Measurements from ENCODE around the gene TSC22D1. TPM values are rescaled to one million over a fixed set of nuclear protein-coding genes. Genes with fewer than 3 reads are reported as not detected.

The TSC22D1 gene
- total and polyA plus RNA-seq, 12 donors, result 28.5 to 113 (median 59.8) TPM

- DNase-seq, result no peak
- Histone ChIP-seq H3K27ac (no peak overlapping the region), H3K36me3 (replicated peaks in 1 of 2) (no peaks in the 10 kb centered on the region), H3K9me3 (replicated peaks in 1 of 3) (no peaks in the 10 kb centered on the region), H3K4me1 (replicated peaks in 1 of 2) (no peaks in the 10 kb centered on the region), H3K27me3 (peaks cover 3% of the 10 kb centered on the region), H3K4me3 (no peak overlapping the region)
- WGBS, 4 donors, result 87 to 99% (median 97%) methylated on average over 7 of the region's 7 CpGs
- TF ChIP-seq POLR2A (IDR thresholded peaks at IDR 0.05) (no peak), CTCF (IDR thresholded peaks at IDR 0.05) (no peak)
- intact Hi-C loops (cut with DNase I), result no loop called here
Observed at GRCh38 chr13:44407891-44408290, 168.2 kb downstream of the TSC22D1 start.

DNA sequence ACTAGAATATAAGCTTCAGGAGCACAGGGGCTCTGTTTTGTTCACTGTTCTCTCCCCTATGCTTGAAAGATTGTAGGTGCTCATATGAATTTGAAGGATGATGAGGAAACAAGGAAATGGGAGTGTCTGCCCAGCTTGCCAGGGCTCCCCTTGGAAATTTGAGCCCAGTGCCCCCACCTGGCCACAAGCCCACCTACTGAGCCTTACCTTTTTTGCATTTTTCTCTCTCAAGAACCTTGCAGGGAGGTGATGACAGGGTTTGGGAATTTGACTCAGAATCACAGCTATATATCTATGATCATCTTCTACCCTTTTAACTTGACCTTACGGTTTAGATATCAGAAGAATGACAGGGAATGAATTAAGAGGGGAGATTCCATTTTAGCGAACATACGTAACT lies 168.8 kb downstream of the TSC22D1 start:
- H3K27me3 ChIP-seq, result peaks cover 3% of the 10 kb centered on the region
- 77 to 96% (median 86%) methylated on average over 3 of the region's 3 CpGs for WGBS, 4 donors

GRCh38 chr13:44406617-44407016 lies 169.5 kb downstream of the TSC22D1 start:
- intact Hi-C loops (cut with DNase I), result no loop called here
- peaks cover 3% of the 10 kb centered on the region for H3K27me3 ChIP-seq
- no peak for DNase-seq
- no peaks in the 10 kb centered on the region for H3K4me1 ChIP-seq (replicated peaks in 1 of 2)
- H3K27ac ChIP-seq, result no peak overlapping the region
- no peaks in the 10 kb centered on the region for H3K36me3 ChIP-seq (replicated peaks in 1 of 2)
- no peak overlapping the region for H3K4me3 ChIP-seq
- WGBS, 4 donors, result 66 to 76% (median 70%) methylated on average over 5 of the region's 5 CpGs
- TF ChIP-seq POLR2A (IDR thresholded peaks at IDR 0.05), result no peak
- no peaks in the 10 kb centered on the region for H3K9me3 ChIP-seq (replicated peaks in 1 of 3)

More for the DNA sequence above, 168.8 kb downstream of the TSC22D1 start:
- no peaks in the 10 kb centered on the region for H3K36me3 ChIP-seq (replicated peaks in 1 of 2)
- no peak for DNase-seq
- H3K4me3 ChIP-seq, result no peak overlapping the region
- no peaks in the 10 kb centered on the region for H3K4me1 ChIP-seq (replicated peaks in 1 of 2)
- no peak for TF ChIP-seq CTCF (IDR thresholded peaks at IDR 0.05)
- no peak for TF ChIP-seq POLR2A (IDR thresholded peaks at IDR 0.05)
- H3K27ac ChIP-seq, result no peak overlapping the region
- intact Hi-C loops (cut with DNase I), result no loop called here
- H3K9me3 ChIP-seq (replicated peaks in 1 of 3), result no peaks in the 10 kb centered on the region

GRCh38 chr13:44404261-44405132 lies 171.6 kb downstream of the TSC22D1 start:
- Histone ChIP-seq H3K4me1 (replicated peaks in 1 of 2) (no peaks in the 10 kb centered on the region), H3K9me3 (replicated peaks in 1 of 3) (no peaks in the 10 kb centered on the region), H3K27me3 (peaks cover 3% of the 10 kb centered on the region), H3K36me3 (replicated peaks in 1 of 2) (no peaks in the 10 kb centered on the region), H3K27ac (no peak overlapping the region), H3K4me3 (no peak overlapping the region)
- 77 to 86% (median 82%) methylated on average over 11 to 15 of the region's 15 CpGs for WGBS, 4 donors
- DNase-seq, result no peak
- intact Hi-C loops (cut with DNase I), result no loop called here
- TF ChIP-seq CTCF (IDR thresholded peaks at IDR 0.05), result no peak
- TF ChIP-seq POLR2A (IDR thresholded peaks at IDR 0.05), result no peak
